CD4-positive, alpha-beta memory T cell (primary cell): ENCODE measurements around the gene ANKRD30A. TPM values are rescaled to one million over a fixed set of nuclear protein-coding genes. Genes with fewer than 3 reads are reported as not detected.

Experiments used
- CTCF ChIA-PET: fragments of 350-600 bp; sonication (Branson Sonifier 250); formaldehyde crosslinking; loops from one replicate; lab custom pipeline; 2021; ENCODE audit warnings: inconsistent platforms; ENCODE audit not compliant: partially characterized antibody; lab: Charles Lee
- POLR2A ChIA-PET: fragments of 350-600 bp; sonication (Branson Sonifier 250); formaldehyde crosslinking; loops from one replicate; lab custom pipeline; 2021; ENCODE audit not compliant: partially characterized antibody; lab: Charles Lee
- DNase-seq, 5 donors: peaks; one replicate each; pipeline versions ENCODE4 v3.0.0 to v3.0.0-alpha.2; 2020 to 2022; ENCODE audit warnings: mixed read lengths in 1 of 5
- H3K27ac ChIP-seq: one replicate; pipeline ENCODE4 v1.7.0; 2013; ENCODE audit warnings: low read depth, low read length
- H3K27me3 ChIP-seq: 2 replicates; pipeline ENCODE4 v1.7.0; 2013; ENCODE audit warnings: mild to moderate bottlenecking, low read length, moderate library complexity; ENCODE audit not compliant: insufficient read depth
- H3K36me3 ChIP-seq: 2 replicates; pipeline ENCODE4 v1.7.0; 2013; ENCODE audit warnings: mild to moderate bottlenecking, low read length, moderate library complexity; ENCODE audit not compliant: insufficient read depth
- H3K4me1 ChIP-seq: 2 replicates; pipeline ENCODE4 v1.7.0; 2013; ENCODE audit warnings: mild to moderate bottlenecking, low read length, moderate library complexity; ENCODE audit not compliant: insufficient read depth
- H3K4me3 ChIP-seq, 2 donors: one replicate each; pipeline ENCODE4 v1.7.0; 2013; ENCODE audit warnings: low read length in 2 of 2, mild to moderate bottlenecking in 1 of 2
- H3K9me3 ChIP-seq, 2 donors: one replicate each; pipeline ENCODE4 v1.7.0; 2013; ENCODE audit warnings: low read length in 2 of 2, control low read depth in 1 of 2; ENCODE audit not compliant: control insufficient read depth in 1 of 2
- H3K27ac Mint-ChIP-seq, 7 donors: one replicate each; pipeline ENCODE4 v1.8.0; 2020 to 2021; ENCODE audit warnings: mixed read lengths in 7 of 7, mild to moderate bottlenecking in 6 of 7, inconsistent platforms in 3 of 7, moderate library complexity in 3 of 7
- H3K27me3 Mint-ChIP-seq, 2 donors: one replicate each; pipeline ENCODE4 v1.8.0; 2020 to 2021; ENCODE audit warnings: mixed read lengths in 2 of 2
- H3K36me3 Mint-ChIP-seq, 2 donors: one replicate each; pipeline ENCODE4 v1.8.0; 2020 to 2021; ENCODE audit warnings: mixed read lengths in 2 of 2, inconsistent platforms in 1 of 2, mild to moderate bottlenecking in 1 of 2
- H3K4me1 Mint-ChIP-seq, 4 donors: one replicate each; pipeline ENCODE4 v1.8.0; 2020 to 2021; ENCODE audit warnings: mixed read lengths in 4 of 4, mild to moderate bottlenecking in 1 of 4
- H3K4me3 Mint-ChIP-seq, 8 donors: one replicate each; pipeline ENCODE4 v1.8.0; 2020 to 2021; ENCODE audit warnings: mixed read lengths in 8 of 8, mild to moderate bottlenecking in 7 of 8, moderate library complexity in 6 of 8, inconsistent platforms in 3 of 8
- H3K9me3 Mint-ChIP-seq, 8 donors: one replicate each; pipeline ENCODE4 v1.8.0; 2020 to 2021; ENCODE audit warnings: mixed read lengths in 8 of 8, mild to moderate bottlenecking in 5 of 8, inconsistent platforms in 3 of 8, moderate library complexity in 1 of 8
- intact Hi-C: fragments of 100-400 bp; cut with micrococcal nuclease; formaldehyde crosslinking; loops from one replicate; pipeline ENCODE4 v1.15.1; 2023
- polyA plus RNA-seq, 2 donors: library from polyadenylated mRNA; unstranded; fragments of 300-500 nt; fragmentation: Illumina TruSeq; gene quantifications; one replicate each; pipeline ENCODE4 v1.2.3, GENCODE V29; 2021
- total RNA-seq, 2 experiments: library from RNA; stranded (reverse); gene quantifications; one replicate each; pipeline ENCODE4 v1.2.3, GENCODE V29; 2021

The ANKRD30A gene
- total and polyA plus RNA-seq, 4 experiments from 2014 or later = not detected

- H3K27me3 Mint-ChIP-seq = no peaks in the 10 kb centered on the region
- POLR2A ChIA-PET = no interaction called here
- peaks cover 0 to 18% (median 11%) of the 10 kb centered on the region in 8 donors for H3K9me3 Mint-ChIP-seq
- Histone ChIP-seq H3K36me3 (no peaks in the 10 kb centered on the region), H3K27me3 (no peaks in the 10 kb centered on the region), H3K4me1 (no peaks in the 10 kb centered on the region), H3K4me3 (no peak overlapping the region), H3K27ac (no peak overlapping the region), H3K9me3 (no peaks in the 10 kb centered on the region)
- H3K4me1 Mint-ChIP-seq = no peaks in the 10 kb centered on the region
- H3K4me3 Mint-ChIP-seq = no peak overlapping the region
- CTCF ChIA-PET = no interaction called here
- intact Hi-C loops = no loop called here
- no peak overlapping the region for H3K27ac Mint-ChIP-seq
- H3K36me3 Mint-ChIP-seq = no peaks in the 10 kb centered on the region
- no peak for DNase-seq
These were observed 178.6 kb downstream of the ANKRD30A start for GRCh38 chr10:37304036-37304435.

DNA sequence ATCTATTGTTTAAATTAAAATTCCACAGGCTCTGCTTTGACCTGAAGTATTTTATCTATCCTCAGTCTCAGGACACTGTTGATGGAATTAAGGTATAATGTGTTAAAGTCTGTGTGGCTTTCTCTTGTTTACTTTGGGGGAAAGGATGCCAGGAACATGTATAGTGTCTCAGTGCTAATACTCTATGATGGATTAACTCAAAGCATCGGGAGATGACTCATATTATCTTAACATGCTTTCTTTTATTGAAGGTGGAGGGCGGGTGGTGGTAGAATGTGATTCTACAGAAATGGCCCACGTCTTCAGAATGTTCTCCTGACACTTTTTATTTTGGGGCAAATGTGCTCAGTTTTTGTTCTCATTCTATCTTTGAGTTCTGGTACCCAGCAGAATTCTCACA is 189.0 kb downstream of the ANKRD30A start:
- Mint-ChIP-seq H3K9me3 (peaks cover 0 to 17% (median 3%) of the 10 kb centered on the region in 8 donors), H3K4me3 (no peak overlapping the region), H3K36me3 (no peaks in the 10 kb centered on the region), H3K4me1 (no peaks in the 10 kb centered on the region), H3K27me3 (no peaks in the 10 kb centered on the region), H3K27ac (no peak overlapping the region)
- intact Hi-C loops = no loop called here
- POLR2A ChIA-PET = no interaction called here
- H3K9me3 ChIP-seq = no peaks in the 10 kb centered on the region
- no peaks in the 10 kb centered on the region for H3K27me3 ChIP-seq
- no peak overlapping the region for H3K4me3 ChIP-seq
- CTCF ChIA-PET = no interaction called here
- H3K4me1 ChIP-seq = no peaks in the 10 kb centered on the region
- DNase-seq = no peak
- H3K36me3 ChIP-seq = no peaks in the 10 kb centered on the region
- no peak overlapping the region for H3K27ac ChIP-seq

- ChIA-PET CTCF (no interaction called here), POLR2A (no interaction called here)
- Histone ChIP-seq H3K27ac (no peak overlapping the region), H3K9me3 (no peaks in the 10 kb centered on the region), H3K36me3 (no peaks in the 10 kb centered on the region), H3K27me3 (no peaks in the 10 kb centered on the region), H3K4me3 (no peak overlapping the region), H3K4me1 (no peaks in the 10 kb centered on the region)
- Mint-ChIP-seq H3K36me3 (no peaks in the 10 kb centered on the region), H3K27me3 (no peaks in the 10 kb centered on the region), H3K4me3 (no peak overlapping the region), H3K9me3 (peaks cover 0 to 21% (median 4%) of the 10 kb centered on the region in 8 donors), H3K4me1 (no peaks in the 10 kb centered on the region), H3K27ac (no peak overlapping the region)
- no peak for DNase-seq
- intact Hi-C loops = no loop called here
These were observed 189.5 kb downstream of the ANKRD30A start for GRCh38 chr10:37314862-37315261.

DNA sequence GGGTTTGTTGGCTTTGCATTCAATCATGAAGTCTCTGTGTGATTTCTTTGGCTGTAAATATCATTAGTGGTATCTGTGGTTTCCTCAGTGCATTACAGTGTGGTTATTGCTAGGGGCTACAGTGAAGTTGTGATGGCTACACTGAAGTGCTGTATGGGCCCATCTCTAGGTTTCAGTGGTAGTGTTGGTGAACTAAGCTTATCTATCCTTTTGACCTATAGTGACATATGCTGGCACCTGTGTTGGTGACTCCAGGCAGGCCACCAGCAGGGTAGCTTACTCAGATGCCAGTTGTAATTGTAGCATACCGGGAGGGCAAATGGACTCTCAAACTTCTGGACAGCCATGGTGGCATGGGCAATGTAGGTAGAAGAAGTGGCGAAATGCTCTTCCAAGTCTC is 219.0 kb downstream of the ANKRD30A start:
- no peak overlapping the region for H3K4me3 Mint-ChIP-seq
- Histone ChIP-seq H3K9me3 (peaks cover 0 to 8% of the 10 kb centered on the region in 2 donors), H3K36me3 (no peaks in the 10 kb centered on the region), H3K27ac (no peak overlapping the region), H3K4me3 (no peak overlapping the region), H3K4me1 (no peaks in the 10 kb centered on the region), H3K27me3 (no peaks in the 10 kb centered on the region)
- peaks cover 6 to 33% (median 12%) of the 10 kb centered on the region in 8 donors for H3K9me3 Mint-ChIP-seq
- POLR2A ChIA-PET = no interaction called here
- no peak for DNase-seq
- no peaks in the 10 kb centered on the region for H3K27me3 Mint-ChIP-seq
- H3K27ac Mint-ChIP-seq = no peak overlapping the region
- CTCF ChIA-PET = no interaction called here
- H3K4me1 Mint-ChIP-seq = no peaks in the 10 kb centered on the region
- intact Hi-C loops = no loop called here
- H3K36me3 Mint-ChIP-seq = no peaks in the 10 kb centered on the region

DNA sequence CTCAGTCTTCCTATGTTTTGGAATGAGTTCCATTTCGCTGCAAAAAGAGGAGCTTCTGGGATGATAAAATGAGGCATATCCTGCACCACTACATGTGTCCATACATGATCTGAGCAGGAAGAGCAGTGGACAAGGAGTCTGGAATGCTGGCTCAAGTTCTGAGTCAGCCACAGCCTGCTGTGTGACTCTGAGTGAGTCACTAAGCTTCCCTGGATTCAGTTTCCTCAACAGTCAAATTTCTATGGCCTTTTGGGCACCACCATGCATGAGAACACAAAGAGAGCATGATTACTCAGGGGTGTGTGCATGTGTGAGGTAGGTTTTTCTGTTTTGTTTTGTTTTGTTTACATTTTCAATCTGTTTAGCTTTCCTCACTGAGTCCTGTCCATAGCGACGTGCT is 254.6 kb downstream of the ANKRD30A start:
- H3K4me3 Mint-ChIP-seq = no peak overlapping the region
- no peaks in the 10 kb centered on the region for H3K4me1 Mint-ChIP-seq
- intact Hi-C loops = no loop called here
- H3K27me3 Mint-ChIP-seq = no peaks in the 10 kb centered on the region
- H3K36me3 Mint-ChIP-seq = no peaks in the 10 kb centered on the region
- H3K27ac Mint-ChIP-seq = no peak overlapping the region
- ChIA-PET CTCF (no interaction called here), POLR2A (no interaction called here)
- Histone ChIP-seq H3K36me3 (no peaks in the 10 kb centered on the region), H3K4me3 (no peak overlapping the region), H3K9me3 (no peaks in the 10 kb centered on the region), H3K27ac (no peak overlapping the region), H3K4me1 (no peaks in the 10 kb centered on the region), H3K27me3 (no peaks in the 10 kb centered on the region)
- DNase-seq = no peak
- peaks cover 3 to 32% (median 7%) of the 10 kb centered on the region in 8 donors for H3K9me3 Mint-ChIP-seq

GRCh38 chr10:37381271-37381670 is 255.9 kb downstream of the ANKRD30A start:
- intact Hi-C loops = no loop called here
- no peak for DNase-seq
- Histone ChIP-seq H3K9me3 (no peaks in the 10 kb centered on the region), H3K4me1 (no peaks in the 10 kb centered on the region), H3K27ac (no peak overlapping the region), H3K27me3 (no peaks in the 10 kb centered on the region), H3K36me3 (no peaks in the 10 kb centered on the region), H3K4me3 (no peak overlapping the region)
- POLR2A ChIA-PET = no interaction called here
- peaks cover 3 to 36% (median 7%) of the 10 kb centered on the region in 8 donors for H3K9me3 Mint-ChIP-seq
- CTCF ChIA-PET = no interaction called here
- no peaks in the 10 kb centered on the region for H3K4me1 Mint-ChIP-seq
- H3K4me3 Mint-ChIP-seq = no peak overlapping the region
- H3K27me3 Mint-ChIP-seq = no peaks in the 10 kb centered on the region
- H3K27ac Mint-ChIP-seq = no peak overlapping the region
- no peaks in the 10 kb centered on the region for H3K36me3 Mint-ChIP-seq

GRCh38 chr10:37384923-37385322 is 259.5 kb downstream of the ANKRD30A start:
- Mint-ChIP-seq H3K36me3 (no peaks in the 10 kb centered on the region), H3K27ac (no peak overlapping the region), H3K9me3 (peaks cover 3 to 45% (median 7%) of the 10 kb centered on the region in 8 donors), H3K27me3 (no peaks in the 10 kb centered on the region), H3K4me3 (no peak overlapping the region), H3K4me1 (no peaks in the 10 kb centered on the region)
- Histone ChIP-seq H3K4me1 (no peaks in the 10 kb centered on the region), H3K4me3 (no peak overlapping the region), H3K36me3 (no peaks in the 10 kb centered on the region), H3K27me3 (no peaks in the 10 kb centered on the region), H3K27ac (no peak overlapping the region), H3K9me3 (no peaks in the 10 kb centered on the region)
- ChIA-PET POLR2A (no interaction called here), CTCF (no interaction called here)
- DNase-seq = no peak
- intact Hi-C loops = no loop called here

DNA sequence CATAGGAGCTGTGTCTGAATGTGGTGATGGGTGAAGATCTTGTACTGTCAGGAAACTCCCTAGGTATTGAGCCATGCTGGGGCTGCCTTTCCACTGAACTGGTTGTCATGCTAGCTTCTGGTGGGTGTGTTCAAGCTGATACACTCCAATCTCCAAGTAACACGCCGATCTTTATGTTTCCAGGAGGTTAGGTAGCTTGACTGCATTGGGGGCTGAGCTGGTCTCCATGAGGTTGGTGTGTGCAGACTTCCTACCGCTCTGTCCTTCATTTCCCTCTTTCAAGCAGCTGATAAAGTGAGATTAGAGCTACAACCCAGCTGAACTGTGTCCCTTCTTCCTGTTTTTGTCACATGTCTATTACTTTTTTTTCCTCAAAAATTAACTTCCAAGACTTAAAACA is 265.5 kb downstream of the ANKRD30A start:
- Mint-ChIP-seq H3K27me3 (no peaks in the 10 kb centered on the region), H3K4me1 (no peaks in the 10 kb centered on the region), H3K4me3 (no peak overlapping the region), H3K9me3 (peaks cover 0 to 26% (median 5%) of the 10 kb centered on the region in 8 donors), H3K27ac (no peak overlapping the region), H3K36me3 (no peaks in the 10 kb centered on the region)
- Histone ChIP-seq H3K4me1 (no peaks in the 10 kb centered on the region), H3K9me3 (no peaks in the 10 kb centered on the region), H3K27ac (no peak overlapping the region), H3K4me3 (no peak overlapping the region), H3K36me3 (no peaks in the 10 kb centered on the region), H3K27me3 (no peaks in the 10 kb centered on the region)
- intact Hi-C loops = no loop called here
- ChIA-PET POLR2A (no interaction called here), CTCF (no interaction called here)
- DNase-seq = no peak
